Heart left ventricle (tissue), 16 donors: Measurements from ENCODE around the gene SGTA. TPM values are rescaled to one million over a fixed set of nuclear protein-coding genes. Genes with fewer than 3 reads are reported as not detected.

Source experiments
- ATAC-seq, 4 donors: fragments of 200-7000 bp; cut with Tn5 transposase; one replicate each; pipeline ENCODE4 v1.9.1; 2020 to 2022; ENCODE audit warnings: moderate library complexity in 4 of 4, mild to moderate bottlenecking in 3 of 4, moderate number of reproducible peaks in 1 of 4
- DNase-seq, 5 donors: peaks; one replicate each; pipeline ENCODE4 v3.0.0-alpha.2; 2020
- H3K27ac ChIP-seq, 12 donors: fragments of 200-600 bp; sonication (generic) in 4 of 12; one replicate each; pipeline versions ENCODE4 v1.5.0 to v1.8.0; 2016 to 2022; ENCODE audit warnings: mild to moderate bottlenecking in 2 of 12
- H3K27me3 ChIP-seq, 9 donors: fragments of 200-600 bp; sonication (generic) in 2 of 9; one replicate each; pipeline versions ENCODE4 v1.5.1 to v1.8.0; 2016 to 2022; ENCODE audit warnings: mild to moderate bottlenecking in 3 of 9
- H3K36me3 ChIP-seq, 9 donors: fragments of 200-600 bp; sonication (generic) in 2 of 9; one replicate each; pipeline versions ENCODE4 v1.5.0 to v1.8.0; 2018 to 2022; ENCODE audit warnings: mild to moderate bottlenecking in 2 of 9
- H3K4me1 ChIP-seq, 12 donors: fragments of 200-600 bp; sonication (generic) in 4 of 12; one replicate each; pipeline versions ENCODE4 v1.5.0 to v1.8.0; 2016 to 2022; ENCODE audit warnings: mild to moderate bottlenecking in 3 of 12
- H3K4me3 ChIP-seq, 12 donors: fragments of 200-600 bp; sonication (generic) in 4 of 12; one replicate each; pipeline versions ENCODE4 v1.5.0 to v1.8.0; 2017 to 2022; ENCODE audit warnings: mild to moderate bottlenecking in 9 of 12, moderate library complexity in 4 of 12
- H3K9me3 ChIP-seq, 12 donors: fragments of 200-600 bp; sonication (generic) in 4 of 12; one replicate each; pipeline versions ENCODE4 v1.5.0 to v1.8.0; 2016 to 2022; ENCODE audit warnings: mild to moderate bottlenecking in 1 of 12
- POLR2A ChIP-seq, 2 donors: fragments of 450-650 bp; IDR thresholded peaks; one replicate each; pipeline ENCODE4 v1.6.1; 2017; ENCODE audit warnings: antibody characterized with exemption in 2 of 2, mild to moderate bottlenecking in 2 of 2, moderate library complexity in 2 of 2
- WGBS, 4 donors: extraction: QIAGEN DNeasy Blood & Tissue Kit in 2 of 4; methylation state at CpG; one replicate each; pipeline versions ENCODE4 v1.1.5 to v1.1.7; 2013 to 2018; 5-methylcytosine and 5-hydroxymethylcytosine counted together
- intact Hi-C, 10 donors: fragments of 100-400 bp; cut with DNase I; formaldehyde crosslinking; loops; one replicate each; pipeline versions ENCODE4 v1.11.1 to v1.14.2; 2022
- polyA plus RNA-seq, 2 donors: library from polyadenylated mRNA; stranded (reverse); fragments of 200-250 nt; gene quantifications; one replicate each; pipeline ENCODE4 v1.2.3, GENCODE V29; 2013
- total RNA-seq, 9 donors: library from RNA; depleted of rRNA in 2 of 9; stranded (reverse); fragments of >200 nt in 2 of 9; fragmentation: NEBNext Ultra II Directional in 3 of 9; extraction: Animal tissue kit (Norgen Biotek cat#: 25700) in 3 of 9; gene quantifications; one replicate each; pipeline versions ENCODE4 v1.1.0 to v1.2.4, GENCODE V29; 2016 to 2023
- TF ChIP-seq, protein P1 (sequence below), 12 donors: fragments of 200-600 bp; sonication (generic) in 4 of 12; IDR thresholded peaks; one replicate each; pipeline versions ENCODE4 v1.5.0 to v1.8.0; 2018 to 2022; ENCODE audit warnings: antibody characterized with exemption in 12 of 12, mild to moderate bottlenecking in 5 of 12
- donor health status: ischemic (EF 13 %, LVEDD 7.1; RV severe dilation, severe dysfunction).
- donor health status: healthy with polysubstance abuse.
- donor health status: DM: no; HTN: yes; CAD: no.
- donor health status: DM: no; HTN: no; CAD: no.
- donor health status: ischemic (EF 25% LVEDD 6.9; RV normal size, moderate dysfunction).
- donor health status: ischemic (EF 25% LVEDD 5.7; RV mildly dilated, moderate dysfunction).
- donor health status: healthy.
- donor health status: DM: yes; HTN: yes; CAD: no.
- donor health status: ischemic (EF 35%, LVEDD 5.7; RV mildly dilated, moderate dysfunction).
- donor health status: nonischemic (EF 11% LVEDD 7.7; RV severe dilation, severe dysfunction).
- donor health status: DM: yes; HTN: yes; CAD: no.
- donor health status: PGD.
- donor health status: ischemic (EF 29% LVEDD 5.4; RV normal size, mild dysfunction).
- donor health status: nonischemic (EF 23%, LVEDD 6.1; RV moderate dilation, normal function).

Gene SGTA
- total and polyA plus RNA-seq, 11 donors = 47.4 to 125 (median 65.6) TPM

DNA sequence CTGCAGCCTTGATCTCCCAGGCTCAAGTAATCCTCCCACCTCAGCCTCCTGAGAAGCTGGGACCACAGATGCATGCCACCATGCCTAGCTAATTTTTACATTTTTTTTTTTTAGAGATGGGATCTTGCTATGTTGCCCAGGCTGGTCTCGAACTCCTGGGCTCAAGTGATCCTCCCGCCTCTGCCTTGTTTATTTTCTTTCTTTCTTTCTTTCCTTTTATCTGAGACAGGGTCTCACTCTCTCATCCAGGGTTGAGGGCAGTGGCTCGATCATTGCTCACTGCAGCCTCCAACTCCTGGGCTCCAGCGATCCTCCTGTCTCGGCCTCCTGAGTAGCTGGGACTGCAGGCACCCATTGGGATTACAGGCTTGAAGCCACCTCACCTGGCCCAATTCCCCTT is 76.8 kb downstream of the SGTA start:
- WGBS, 4 donors = 94 to 97% (median 96%) methylated on average over 5 of the region's 5 CpGs
- DNase-seq (no peak), ATAC-seq (no peak)
- intact Hi-C loops = no loop called here
- Histone ChIP-seq H3K4me3 (no peak overlapping the region), H3K27ac (no peak overlapping the region), H3K4me1 (peaks cover 0 to 17% (median 2%) of the 10 kb centered on the region in 12 donors), H3K9me3 (no peaks in the 10 kb centered on the region), H3K27me3 (peaks cover 0 to 9% (median 0%) of the 10 kb centered on the region in 9 donors), H3K36me3 (no peaks in the 10 kb centered on the region)
- no peak for TF ChIP-seq POLR2A (IDR thresholded peaks at IDR 0.05)
- TF ChIP-seq, protein P1, sequence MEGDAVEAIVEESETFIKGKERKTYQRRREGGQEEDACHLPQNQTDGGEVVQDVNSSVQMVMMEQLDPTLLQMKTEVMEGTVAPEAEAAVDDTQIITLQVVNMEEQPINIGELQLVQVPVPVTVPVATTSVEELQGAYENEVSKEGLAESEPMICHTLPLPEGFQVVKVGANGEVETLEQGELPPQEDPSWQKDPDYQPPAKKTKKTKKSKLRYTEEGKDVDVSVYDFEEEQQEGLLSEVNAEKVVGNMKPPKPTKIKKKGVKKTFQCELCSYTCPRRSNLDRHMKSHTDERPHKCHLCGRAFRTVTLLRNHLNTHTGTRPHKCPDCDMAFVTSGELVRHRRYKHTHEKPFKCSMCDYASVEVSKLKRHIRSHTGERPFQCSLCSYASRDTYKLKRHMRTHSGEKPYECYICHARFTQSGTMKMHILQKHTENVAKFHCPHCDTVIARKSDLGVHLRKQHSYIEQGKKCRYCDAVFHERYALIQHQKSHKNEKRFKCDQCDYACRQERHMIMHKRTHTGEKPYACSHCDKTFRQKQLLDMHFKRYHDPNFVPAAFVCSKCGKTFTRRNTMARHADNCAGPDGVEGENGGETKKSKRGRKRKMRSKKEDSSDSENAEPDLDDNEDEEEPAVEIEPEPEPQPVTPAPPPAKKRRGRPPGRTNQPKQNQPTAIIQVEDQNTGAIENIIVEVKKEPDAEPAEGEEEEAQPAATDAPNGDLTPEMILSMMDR (IDR thresholded peaks at IDR 0.05) = no peak

Other genes starting within 250 kb of the SGTA start
- 10 to 100 TPM; 13.9 to 46.4 (median 32.5) TPM for gene GNG7, start 80.6 kb downstream of the SGTA start, total RNA-seq
- 10 to 100 TPM; 11.7 to 22.5 TPM for gene GNG7, start 80.6 kb downstream of the SGTA start, polyA plus RNA-seq
- gene DIRAS1, start 61.9 kb downstream of the SGTA start, total RNA-seq = 100 to 1,000 TPM in 6 of 9 donors, 10 to 100 TPM in 3; 77.4 to 191 (median 142) TPM
- 100 to 1,000 TPM; 112 to 168 TPM for gene DIRAS1, start 61.9 kb downstream of the SGTA start, polyA plus RNA-seq
- gene SLC39A3, start 43.3 kb downstream of the SGTA start, total RNA-seq = 10 to 100 TPM; 16.4 to 33.3 (median 21.7) TPM
- gene SLC39A3, start 43.3 kb downstream of the SGTA start, polyA plus RNA-seq = 10 to 100 TPM; 31.2 to 63.7 TPM
- gene THOP1, start 2.2 kb upstream of the SGTA start, total RNA-seq = 10 to 100 TPM; 36.8 to 78.7 (median 43.9) TPM
- gene THOP1, start 2.2 kb upstream of the SGTA start, polyA plus RNA-seq = 100 to 1,000 TPM in 1 of 2 donors, 10 to 100 TPM in 1; 75.5 to 114 TPM
- 1 to 10 TPM; 2.7 to 6.1 (median 4.6) TPM for gene ZNF554, start 36.6 kb upstream of the SGTA start, total RNA-seq
- 1 to 10 TPM; 1.4 to 4.3 TPM for gene ZNF554, start 36.6 kb upstream of the SGTA start, polyA plus RNA-seq
- gene ZNF555, start 58.2 kb upstream of the SGTA start, total RNA-seq = 10 to 100 TPM in 1 of 9 donors, 1 to 10 TPM in 8; 5.9 to 11.5 (median 8.2) TPM
- gene ZNF555, start 58.2 kb upstream of the SGTA start, polyA plus RNA-seq = 1 to 10 TPM; 2.7 to 3.8 TPM
- under 1 TPM in 2 of 9 donors, not detected in 7; 0.16 to 0.20 TPM for gene ZNF556, start 84.1 kb upstream of the SGTA start, total RNA-seq
- gene ZNF556, start 84.1 kb upstream of the SGTA start, polyA plus RNA-seq = not detected
- 1 to 10 TPM; 2.1 to 5.6 (median 3.3) TPM for gene ZNF57, start 117.7 kb upstream of the SGTA start, total RNA-seq
- gene ZNF57, start 117.7 kb upstream of the SGTA start, polyA plus RNA-seq = 1 to 10 TPM; 2.3 to 3.8 TPM
- 1 to 10 TPM; 1.8 to 3.2 (median 2.3) TPM for gene ZNF77, start 161.7 kb upstream of the SGTA start, total RNA-seq
- 1 to 10 TPM; 1.7 to 2.5 TPM for gene ZNF77, start 161.7 kb upstream of the SGTA start, polyA plus RNA-seq
- gene TLE6, start 194.3 kb upstream of the SGTA start, total RNA-seq = 1 to 10 TPM in 2 of 9 donors, under 1 TPM in 6, not detected in 1; 0.21 to 1.3 (median 0.57) TPM
- gene TLE6, start 194.3 kb upstream of the SGTA start, polyA plus RNA-seq = 1 to 10 TPM; 1.3 to 1.4 TPM
- 10 to 100 TPM; 34.6 to 75.1 (median 40.5) TPM for gene TLE2, start 246.0 kb upstream of the SGTA start, total RNA-seq
- 10 to 100 TPM; 36.0 to 41.4 TPM for gene TLE2, start 246.0 kb upstream of the SGTA start, polyA plus RNA-seq